ENCODE data around the gene MED26.

Gene MED26

GRCh38 chr19:16542910-16543472 lies 85.0 kb downstream of the MED26 start:
- DNase-seq (ENCODE audit: low read depth in 1 of 2, low spot score in 1 of 2), result no peak

GRCh38 chr19:16542045-16542909 lies 85.7 kb downstream of the MED26 start, which contains the start of gene CHERP:
Gene CHERP (minus strand): TSS chr19:16542437. CDS start chr19:16542378, 59 bp downstream.
- DNase-seq (ENCODE audit: low read depth in 1 of 2, low spot score in 1 of 2), result peak; percentile 91

DNA sequence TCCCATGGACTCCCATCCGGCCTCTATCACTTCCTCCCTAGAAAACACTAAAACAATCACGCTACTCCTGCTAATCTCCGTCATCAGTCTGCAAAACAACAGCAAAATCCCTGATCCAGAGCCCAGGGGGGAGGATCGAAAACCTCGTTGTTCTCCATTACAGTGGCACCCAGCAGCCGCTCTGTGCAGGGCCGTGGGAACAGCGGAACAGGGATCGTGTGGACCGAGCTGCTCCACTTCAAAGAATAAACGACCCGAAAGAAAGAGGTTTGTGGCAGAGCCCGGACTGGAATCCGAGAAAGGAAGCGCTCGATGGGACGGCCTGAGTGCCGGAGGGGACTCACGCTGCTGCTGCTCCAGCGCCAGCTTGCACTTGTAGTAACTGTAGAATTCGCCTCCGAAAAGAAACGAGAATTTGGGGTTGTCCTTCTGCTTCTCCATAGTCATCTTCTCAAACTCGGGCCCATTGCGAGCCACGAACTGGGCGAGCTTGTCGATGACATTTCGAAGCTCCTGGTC lies 86.4 kb downstream of the MED26 start:
- no peak for DNase-seq (ENCODE audit: low read depth in 1 of 2, low spot score in 1 of 2)

DNA sequence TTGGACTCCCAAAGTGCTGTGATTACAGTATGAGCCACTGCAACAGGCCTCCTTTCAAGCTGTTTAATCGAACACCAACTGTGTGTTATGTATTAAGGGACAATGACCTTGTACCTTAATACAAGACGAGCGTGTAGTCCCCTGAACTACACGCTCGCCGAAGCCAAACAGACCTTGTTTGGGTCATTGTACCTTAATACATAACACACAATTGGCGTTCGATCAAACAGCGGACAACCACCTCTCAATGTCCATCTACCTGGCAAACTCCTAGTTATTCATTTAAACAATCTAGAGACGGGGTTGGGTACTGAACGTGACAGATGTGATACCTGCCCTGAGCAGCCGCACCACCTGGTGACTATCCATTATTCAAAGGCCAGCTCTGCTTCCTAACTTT lies 87.1 kb downstream of the MED26 start:
- no peak for DNase-seq (ENCODE audit: low read depth in 1 of 2, low spot score in 1 of 2)

DNA sequence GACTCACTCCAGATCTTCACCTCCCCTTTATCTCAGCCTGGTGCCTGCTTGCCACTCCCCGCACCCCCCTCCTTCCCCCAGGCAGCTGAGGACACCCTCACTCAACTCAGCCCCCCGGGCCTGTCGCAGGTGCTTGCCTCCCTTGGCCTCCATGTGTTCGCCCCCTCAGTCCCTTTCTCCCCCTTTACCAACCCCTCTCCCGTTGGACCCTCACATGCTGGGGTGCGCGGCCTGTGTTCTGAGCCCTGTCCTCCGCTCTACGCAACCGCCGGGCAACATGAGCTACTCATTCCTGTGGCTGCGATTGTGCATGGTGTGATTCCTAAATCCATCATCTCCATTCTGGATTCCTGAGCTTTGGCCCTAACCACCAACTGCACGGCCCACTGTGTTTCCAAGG lies 90.9 kb downstream of the MED26 start:
- no peak for DNase-seq (ENCODE audit: low read depth in 1 of 2, low spot score in 1 of 2)

DNA sequence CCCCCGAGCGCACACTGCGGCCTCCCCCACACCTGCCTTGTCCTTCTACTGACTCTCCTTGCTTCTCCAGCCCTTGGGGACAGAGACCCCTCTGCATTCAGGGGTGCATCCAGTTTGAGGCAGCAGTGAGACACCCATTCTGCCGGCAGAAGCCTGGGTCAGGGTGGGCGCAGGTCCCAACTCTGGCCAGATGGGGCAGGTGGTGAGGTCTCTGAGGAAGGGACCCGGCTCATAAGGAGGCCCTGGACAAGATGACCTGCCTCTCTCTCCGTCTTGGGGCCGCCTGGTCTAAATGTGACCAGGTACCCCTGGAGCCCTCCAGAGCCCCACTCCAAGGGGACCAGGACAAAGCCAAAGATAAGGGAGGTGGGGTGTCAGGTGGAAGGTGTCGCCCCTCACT lies 91.9 kb downstream of the MED26 start:
- no peak for DNase-seq (ENCODE audit: low read depth in 1 of 2, low spot score in 1 of 2)

DNA sequence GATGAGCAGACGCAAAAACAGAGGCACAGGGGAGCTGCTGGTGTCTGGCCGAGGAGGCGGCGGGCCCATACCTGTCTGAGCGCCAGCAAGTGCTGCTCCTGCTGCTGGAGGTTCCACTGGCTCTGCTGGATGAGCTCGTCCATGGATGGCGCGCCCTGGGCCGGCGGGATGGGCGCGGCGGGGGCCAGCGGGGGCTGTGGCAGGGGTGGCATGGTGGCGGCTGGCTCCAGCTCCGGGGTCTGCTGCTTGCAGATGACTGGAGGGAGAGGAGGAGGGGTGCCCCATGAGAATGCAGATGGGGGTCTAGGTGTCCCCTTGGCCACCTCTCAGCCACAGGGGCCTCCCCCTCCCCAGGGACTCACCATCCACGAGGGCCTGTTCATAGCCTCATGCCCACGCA lies 92.6 kb downstream of the MED26 start:
- no peak for DNase-seq (ENCODE audit: low read depth in 1 of 2, low spot score in 1 of 2)

DNA sequence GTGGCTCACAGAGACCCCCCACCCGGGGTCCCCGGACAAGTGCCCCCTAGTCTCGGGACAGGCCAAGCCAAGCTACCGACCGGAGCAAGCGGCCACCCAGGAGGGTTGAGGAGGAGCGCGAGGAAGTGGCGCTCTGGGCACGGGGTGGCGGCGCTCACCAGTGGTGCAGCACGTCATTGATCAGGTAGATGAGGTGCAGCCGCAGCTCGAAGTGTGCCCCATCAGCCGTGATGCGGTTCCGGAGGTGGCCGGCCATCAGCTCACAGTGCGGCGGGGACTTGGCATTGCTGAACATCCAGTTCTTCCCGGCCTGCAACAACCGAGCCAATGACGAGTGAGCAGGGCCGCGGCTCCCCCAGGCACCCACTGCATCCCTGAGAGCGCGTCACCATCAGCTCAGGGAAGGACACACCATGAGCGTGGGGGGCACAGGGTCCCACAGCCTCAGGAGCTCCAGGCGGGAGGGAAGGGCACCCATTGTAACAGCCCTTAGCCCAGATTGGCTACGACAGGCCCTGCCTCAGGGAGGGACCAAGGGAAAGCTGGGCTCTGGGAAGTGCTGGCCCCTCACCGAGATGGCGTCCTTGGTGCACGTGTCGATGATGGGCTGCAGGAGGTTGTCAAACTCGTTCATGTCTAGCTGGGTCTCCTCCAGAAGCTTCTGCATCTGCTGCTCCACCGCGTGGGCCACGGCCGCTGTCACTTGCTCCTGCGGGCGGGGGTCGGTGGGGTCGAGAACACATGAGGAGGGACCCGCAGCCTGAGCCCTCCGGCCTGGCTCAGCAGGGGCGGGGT lies 95.4 kb downstream of the MED26 start:
- no peak for DNase-seq (ENCODE audit: low read depth in 1 of 2, low spot score in 1 of 2)

- no peak for DNase-seq (ENCODE audit: low read depth in 1 of 2, low spot score in 1 of 2)
Measured at GRCh38 chr19:16531380-16531669, 96.7 kb downstream of the MED26 start.

DNA sequence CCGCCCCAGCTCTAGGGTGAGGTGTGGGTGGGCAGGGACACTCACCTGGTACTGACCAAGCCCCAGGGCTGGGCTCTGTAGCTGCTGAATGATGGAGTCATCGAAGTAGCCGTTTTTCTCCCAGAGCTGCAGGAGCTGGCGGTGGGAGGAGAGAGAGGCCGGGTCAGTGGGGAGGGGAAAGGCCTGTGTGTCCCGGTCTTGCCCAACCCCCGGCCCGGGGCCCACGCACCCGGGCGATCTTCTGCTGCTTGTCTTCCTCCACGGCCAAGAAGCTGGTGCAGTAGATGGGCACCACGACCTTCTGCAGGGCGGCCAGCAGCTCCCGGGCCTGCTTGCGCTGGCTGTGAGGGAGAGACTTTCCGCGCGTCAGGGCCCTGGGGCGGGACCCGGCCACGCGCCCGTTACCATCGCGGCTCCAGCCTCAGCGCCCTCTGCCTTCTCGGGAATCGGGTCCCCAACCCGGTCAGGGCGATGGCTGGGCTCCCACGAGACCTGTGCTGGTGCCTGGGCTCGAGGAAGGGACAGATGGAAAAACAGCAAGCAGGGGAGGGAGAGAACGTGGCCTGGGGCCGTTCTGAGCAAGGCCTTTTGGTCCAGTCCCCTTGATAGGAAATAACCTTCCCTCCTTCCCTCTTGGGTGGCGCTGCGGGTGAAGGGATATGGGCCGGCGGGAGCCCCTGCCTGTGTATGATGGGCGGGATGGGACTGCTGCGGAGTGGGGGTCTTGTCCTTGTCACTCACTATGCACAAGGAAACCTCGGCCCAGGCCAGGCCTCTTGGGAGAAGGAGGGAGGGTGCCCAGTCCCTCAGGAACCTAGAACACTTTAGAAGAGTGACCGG lies 97.2 kb downstream of the MED26 start:
- no peak for DNase-seq (ENCODE audit: low read depth in 1 of 2, low spot score in 1 of 2)

GRCh38 chr19:16529466-16530144 lies 98.4 kb downstream of the MED26 start:
- DNase-seq (ENCODE audit: low read depth in 1 of 2, low spot score in 1 of 2), result no peak

GRCh38 chr19:16527971-16528521 lies 100.0 kb downstream of the MED26 start:
- no peak for DNase-seq (ENCODE audit: low read depth in 1 of 2, low spot score in 1 of 2)

- no peak for DNase-seq (ENCODE audit: low read depth in 1 of 2, low spot score in 1 of 2)
Measured at GRCh38 chr19:16527334-16527935, 100.6 kb downstream of the MED26 start.

DNA sequence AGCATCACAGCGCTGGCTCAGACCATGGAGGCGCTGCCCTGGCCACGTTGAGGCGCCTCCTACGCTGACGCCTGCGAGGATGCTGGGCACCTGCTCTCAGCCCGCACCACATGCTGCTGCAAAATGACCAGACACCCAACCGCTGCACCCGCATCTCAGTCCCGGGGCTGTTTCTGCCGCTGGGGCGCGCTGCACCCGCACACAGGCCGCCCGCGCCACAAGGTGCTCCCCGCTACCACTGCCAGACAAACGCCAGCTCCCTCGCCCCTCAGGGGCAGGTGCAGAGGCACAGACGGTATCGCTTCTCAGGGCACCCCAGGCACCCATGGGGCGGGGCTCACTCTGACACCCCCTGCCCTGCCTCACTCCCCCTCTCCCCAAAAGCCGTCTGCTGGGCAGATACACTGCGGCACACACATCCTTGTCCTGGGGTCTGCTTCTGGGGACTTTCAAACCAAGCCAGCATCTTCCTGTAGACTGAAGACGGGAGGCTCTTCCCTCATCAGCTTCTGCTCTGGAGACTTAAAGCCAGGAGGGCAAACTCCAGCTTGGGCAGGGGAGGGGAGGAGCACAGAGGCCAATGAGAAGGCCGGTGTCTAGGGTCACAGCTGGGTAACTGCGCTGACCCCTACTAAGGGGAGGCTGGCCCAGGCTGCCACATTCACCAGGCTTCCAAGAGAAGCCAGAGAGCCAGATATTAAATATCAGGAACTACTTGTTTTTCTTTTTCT lies 102.1 kb downstream of the MED26 start:
- no peak for DNase-seq (ENCODE audit: low read depth in 1 of 2, low spot score in 1 of 2)

DNA sequence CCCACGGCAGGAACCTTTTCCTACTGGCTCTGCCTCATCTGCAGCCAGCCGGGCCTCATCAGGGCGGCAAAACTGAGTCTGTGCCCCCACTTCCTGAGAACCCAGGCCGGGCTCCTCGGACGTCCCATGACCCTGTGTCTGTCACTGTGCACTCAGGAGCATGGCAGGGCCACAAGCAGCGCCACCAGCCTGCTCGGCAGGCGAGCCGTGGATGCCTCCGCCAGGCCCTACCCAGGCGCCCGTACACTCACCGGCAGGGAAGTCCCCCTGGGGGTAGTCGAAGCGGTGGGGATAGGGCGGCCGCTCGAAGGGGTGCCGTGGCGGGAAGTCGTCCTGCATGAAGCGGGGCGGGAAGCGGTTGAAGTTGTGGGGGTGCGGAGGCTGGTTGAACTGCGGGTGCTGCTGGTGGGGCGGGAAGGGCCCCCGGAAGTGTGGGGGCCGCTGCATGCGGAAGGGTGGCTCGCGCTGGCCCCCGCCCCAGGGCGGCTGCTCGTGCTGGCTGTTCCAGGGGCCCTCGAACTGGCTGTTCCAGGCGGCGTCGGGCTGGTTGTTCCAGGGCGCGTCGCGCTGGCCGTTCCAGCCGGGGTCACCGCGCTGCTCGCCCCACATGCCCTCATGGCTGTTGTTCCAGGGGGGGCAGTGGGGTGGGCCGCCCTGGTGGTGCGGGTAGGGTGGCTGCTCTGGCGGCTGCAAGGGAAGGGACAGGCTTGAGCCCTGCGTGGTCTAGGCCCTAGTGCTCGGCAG lies 102.8 kb downstream of the MED26 start:
- no peak for DNase-seq (ENCODE audit: low read depth in 1 of 2, low spot score in 1 of 2)

Data from activated T-helper 1 cell treated with anti-CD3 and anti-CD28 coated beads, Interleukin-2, amount 50 U/mL, for 16 hours (primary cell).